ENCODE results near the gene DOCK10. TPM values are rescaled to one million over a fixed set of nuclear protein-coding genes. Genes with fewer than 3 reads are reported as not detected.

The DOCK10 gene
- total RNA-seq, 1 donor from 2014 or later: 30.9 TPM

GRCh38 chr2:225070811-225071210 is 28.5 kb upstream of the DOCK10 start:
- no peaks in the 10 kb centered on the region for H3K36me3 ChIP-seq
- H3K9me3 ChIP-seq: no peaks in the 10 kb centered on the region
- no peak overlapping the region for H3K27ac ChIP-seq
- no peak for DNase-seq (ENCODE audit: low spot score in 2 of 2)
- H3K27me3 ChIP-seq: no peaks in the 10 kb centered on the region
- no peak for TF ChIP-seq CTCF (IDR thresholded peaks at IDR 0.05)
- H3K4me3 ChIP-seq: no peak overlapping the region
- intact Hi-C loops (cut with DNase I): no loop called here
- H3K4me1 ChIP-seq: no peaks in the 10 kb centered on the region

GRCh38 chr2:225069966-225070365 is 27.7 kb upstream of the DOCK10 start:
- no peaks in the 10 kb centered on the region for H3K27me3 ChIP-seq
- intact Hi-C loops (cut with DNase I): no loop called here
- H3K27ac ChIP-seq: no peak overlapping the region
- H3K4me1 ChIP-seq: no peaks in the 10 kb centered on the region
- TF ChIP-seq CTCF (IDR thresholded peaks at IDR 0.05): no peak
- no peaks in the 10 kb centered on the region for H3K36me3 ChIP-seq
- DNase-seq (ENCODE audit: low spot score in 2 of 2): no peak
- no peaks in the 10 kb centered on the region for H3K9me3 ChIP-seq
- no peak overlapping the region for H3K4me3 ChIP-seq

GRCh38 chr2:225069477-225069876 is 27.2 kb upstream of the DOCK10 start:
- TF ChIP-seq CTCF (IDR thresholded peaks at IDR 0.05): no peak
- no peaks in the 10 kb centered on the region for H3K4me1 ChIP-seq
- no peaks in the 10 kb centered on the region for H3K9me3 ChIP-seq
- intact Hi-C loops (cut with DNase I): no loop called here
- H3K27ac ChIP-seq: no peak overlapping the region
- no peaks in the 10 kb centered on the region for H3K36me3 ChIP-seq
- no peak for DNase-seq (ENCODE audit: low spot score in 2 of 2)
- H3K4me3 ChIP-seq: no peak overlapping the region
- H3K27me3 ChIP-seq: no peaks in the 10 kb centered on the region

- no peaks in the 10 kb centered on the region for H3K27me3 ChIP-seq
- no peak overlapping the region for H3K27ac ChIP-seq
- H3K9me3 ChIP-seq: no peaks in the 10 kb centered on the region
- H3K4me3 ChIP-seq: no peak overlapping the region
- intact Hi-C loops (cut with DNase I): no loop called here
- TF ChIP-seq CTCF (IDR thresholded peaks at IDR 0.05): no peak
- H3K4me1 ChIP-seq: no peaks in the 10 kb centered on the region
- H3K36me3 ChIP-seq: no peaks in the 10 kb centered on the region
- no peak for DNase-seq (ENCODE audit: low spot score in 2 of 2)
Measured at GRCh38 chr2:225065882-225066281, 23.6 kb upstream of the DOCK10 start.

- no peak for TF ChIP-seq CTCF (IDR thresholded peaks at IDR 0.05)
Measured at GRCh38 chr2:225064928-225065327, 22.7 kb upstream of the DOCK10 start.

GRCh38 chr2:225064362-225064761 is 22.1 kb upstream of the DOCK10 start:
- intact Hi-C loops (cut with DNase I): no loop called here
- Histone ChIP-seq H3K27ac (no peak overlapping the region), H3K9me3 (no peaks in the 10 kb centered on the region), H3K4me1 (no peaks in the 10 kb centered on the region), H3K27me3 (no peaks in the 10 kb centered on the region), H3K4me3 (no peak overlapping the region), H3K36me3 (no peaks in the 10 kb centered on the region)
- DNase-seq (ENCODE audit: low spot score in 2 of 2): no peak
- TF ChIP-seq CTCF (IDR thresholded peaks at IDR 0.05): no peak

More at GRCh38 chr2:225064928-225065327, 22.7 kb upstream of the DOCK10 start:
- Histone ChIP-seq H3K27ac (no peak overlapping the region), H3K4me3 (no peak overlapping the region), H3K9me3 (no peaks in the 10 kb centered on the region), H3K27me3 (no peaks in the 10 kb centered on the region), H3K36me3 (no peaks in the 10 kb centered on the region), H3K4me1 (no peaks in the 10 kb centered on the region)
- no peak for DNase-seq (ENCODE audit: low spot score in 2 of 2)
- intact Hi-C loops (cut with DNase I): no loop called here
